IMR-90 (cell line): Measurements from ENCODE around the gene ASIC2. TPM values are rescaled to one million over a fixed set of nuclear protein-coding genes. Genes with fewer than 3 reads are reported as not detected.

Source experiments
- ATAC-seq: fragments of 200-7000 bp; cut with Tn5 transposase; 2 replicates; pipeline ENCODE4 v1.9.1; 2020; ENCODE audit warnings: low read depth, mild to moderate bottlenecking, moderate library complexity
- BruUV-seq: library from RNA; stranded (reverse); fragments of 400-500 nt; replicated peaks from 2 replicates; lab custom pipeline; 2021; lab: Mats Ljungman, UMichigan
- CTCF ChIA-PET: fragments of 300-600 bp; formaldehyde crosslinking; extraction: SDS; loops from one replicate; lab custom pipeline; 2021; ENCODE audit warnings: antibody characterized with exemption; lab: Yijun Ruan, JAX
- POLR2A ChIA-PET: fragments of 300-600 bp; sonication (Branson Sonifier 250); formaldehyde crosslinking; loops from one replicate; lab custom pipeline; 2022; ENCODE audit warnings: antibody characterized with exemption; ENCODE audit not compliant: unreplicated experiment; lab: Charles Lee
- DNase-seq: peaks from one replicate; pipeline ENCODE4 v3.0.0; 2013
- H2AFZ ChIP-seq: replicated peaks from 2 replicates; pipeline ENCODE3; 2013; ENCODE audit warnings: low read length, mild to moderate bottlenecking; ENCODE audit not compliant: poor library complexity
- H2AK5ac ChIP-seq: 2 replicates; pipeline ENCODE4 v1.6.1; 2013; ENCODE audit warnings: low read depth, low read length, inconsistent platforms
- H2AK9ac ChIP-seq: replicated peaks from 2 replicates; pipeline ENCODE3; 2013; ENCODE audit warnings: mild to moderate bottlenecking, low read depth, low read length, moderate library complexity; ENCODE audit not compliant: poor library complexity
- H2BK120ac ChIP-seq: 2 replicates; pipeline ENCODE4 v1.6.1; 2013; ENCODE audit warnings: low read depth, low read length, inconsistent platforms
- H2BK15ac ChIP-seq: 3 replicates; pipeline ENCODE4 v1.6.1; 2013; ENCODE audit warnings: low read depth, low read length, inconsistent platforms
- H2BK20ac ChIP-seq: 2 replicates; pipeline ENCODE4 v1.6.1; 2013; ENCODE audit warnings: low read depth, mild to moderate bottlenecking, inconsistent platforms, low read length, moderate library complexity
- H2BK5ac ChIP-seq: 2 replicates; pipeline ENCODE4 v1.6.1; 2013; ENCODE audit warnings: mild to moderate bottlenecking, low read depth, low read length, inconsistent platforms; ENCODE audit not compliant: poor library complexity, severe bottlenecking
- H3K14ac ChIP-seq: replicated peaks from 2 replicates; pipeline ENCODE4 v1.6.1; 2013; ENCODE audit warnings: low read depth, low read length, inconsistent platforms
- H3K18ac ChIP-seq: 2 replicates; pipeline ENCODE4 v1.6.1; 2013; ENCODE audit warnings: low read depth, low read length, control low read depth
- H3K23ac ChIP-seq: 2 replicates; pipeline ENCODE4 v1.6.1; 2013; ENCODE audit warnings: low read depth, low read length, inconsistent platforms
- H3K27ac ChIP-seq: 2 replicates; pipeline ENCODE4 v1.5.1; 2013; ENCODE audit warnings: mild to moderate bottlenecking, control low read depth, low read length; ENCODE audit not compliant: insufficient read depth
- H3K27me3 ChIP-seq: 2 replicates; pipeline ENCODE4 v1.6.1; 2013; ENCODE audit warnings: low read length; ENCODE audit not compliant: control insufficient read depth, insufficient read depth
- H3K36me3 ChIP-seq: 2 replicates; pipeline ENCODE4 v1.6.1; 2013; ENCODE audit warnings: low read length, mixed read lengths; ENCODE audit not compliant: control insufficient read depth, insufficient read depth
- H3K4ac ChIP-seq: 2 replicates; pipeline ENCODE4 v1.6.1; 2013; ENCODE audit warnings: low read depth, low read length, inconsistent platforms
- H3K4me1 ChIP-seq: 2 replicates; pipeline ENCODE4 v1.6.1; 2013; ENCODE audit warnings: low read length, mixed read lengths; ENCODE audit not compliant: control insufficient read depth, insufficient read depth
- H3K4me2 ChIP-seq: 2 replicates; pipeline ENCODE4 v1.6.1; 2013; ENCODE audit warnings: low read depth, mild to moderate bottlenecking, control low read depth, low read length, moderate library complexity
- H3K4me3 ChIP-seq: 2 replicates; pipeline ENCODE4 v1.5.1; 2013; ENCODE audit warnings: low read depth, mild to moderate bottlenecking, control low read depth, low read length, moderate library complexity; ENCODE audit not compliant: insufficient read depth
- H3K56ac ChIP-seq: 2 replicates; pipeline ENCODE4 v1.6.1; 2013; ENCODE audit warnings: low read length, inconsistent platforms; ENCODE audit not compliant: insufficient read depth; ENCODE audit errors: extremely low read depth
- H3K79me1 ChIP-seq, 2 experiments: 2 replicates each; pipeline ENCODE4 v1.6.1; 2013; ENCODE audit warnings: low read length in 2 of 2, inconsistent platforms in 1 of 2, low read depth in 1 of 2
- H3K9ac ChIP-seq: 2 replicates; pipeline ENCODE4 v1.6.1; 2013; ENCODE audit warnings: low read depth, low read length, control low read depth
- H3K9me1 ChIP-seq: 2 replicates; pipeline ENCODE4 v1.6.1; 2013; ENCODE audit warnings: low read length, inconsistent platforms; ENCODE audit not compliant: insufficient read depth
- H3K9me3 ChIP-seq: 2 replicates; pipeline ENCODE4 v1.6.1; 2013; ENCODE audit warnings: low read length; ENCODE audit not compliant: control insufficient read depth, insufficient read depth
- H4K20me1 ChIP-seq: 2 replicates; pipeline ENCODE4 v1.6.1; 2013; ENCODE audit warnings: low read length, inconsistent platforms; ENCODE audit not compliant: insufficient read depth
- H4K5ac ChIP-seq: 2 replicates; pipeline ENCODE4 v1.6.1; 2013; ENCODE audit warnings: mild to moderate bottlenecking, low read depth, low read length, control low read depth
- H4K8ac ChIP-seq, 2 experiments: 2 replicates each; pipeline ENCODE4 v1.6.1; 2013; ENCODE audit warnings: low read depth in 2 of 2, low read length in 2 of 2, control low read depth in 1 of 2, inconsistent platforms in 1 of 2
- H4K91ac ChIP-seq: 2 replicates; pipeline ENCODE4 v1.6.1; 2013; ENCODE audit warnings: low read depth, low read length, inconsistent platforms; ENCODE audit not compliant: insufficient read depth
- BHLHE40 ChIP-seq: fragments of 150-350 bp; IDR thresholded peaks from 2 replicates; pipeline ENCODE4 v1.6.1; 2016; ENCODE audit warnings: mild to moderate bottlenecking, low read depth, low read length
- CHD1 ChIP-seq: IDR thresholded peaks from 2 replicates; pipeline ENCODE4 v1.6.1; 2012; ENCODE audit warnings: low read depth, low read length, improper control_type of control experiment
- MAFK ChIP-seq: IDR thresholded peaks from 2 replicates; pipeline ENCODE4 v1.6.1; 2012; ENCODE audit warnings: low read depth, low read length, improper control_type of control experiment
- MAZ ChIP-seq: IDR thresholded peaks from 2 replicates; pipeline ENCODE4 v1.6.1; 2012; ENCODE audit warnings: low read depth, mild to moderate bottlenecking, low read length, improper control_type of control experiment, moderate library complexity, borderline replicate concordance
- MXI1 ChIP-seq: IDR thresholded peaks from 2 replicates; pipeline ENCODE4 v1.6.1; 2012; ENCODE audit warnings: low read depth, mild to moderate bottlenecking, low read length, moderate library complexity, borderline replicate concordance
- NFE2L2 ChIP-seq: fragments of 150-350 bp; IDR thresholded peaks from 2 replicates; pipeline ENCODE4 v1.6.1; 2016; ENCODE audit warnings: low read depth, mild to moderate bottlenecking, low read length
- RCOR1 ChIP-seq: IDR thresholded peaks from 2 replicates; pipeline ENCODE4 v1.6.1; 2012; ENCODE audit warnings: mild to moderate bottlenecking, low read length, improper control_type of control experiment; ENCODE audit not compliant: insufficient replicate concordance
- SMC3 ChIP-seq: fragments of 150-350 bp; IDR thresholded peaks from 2 replicates; pipeline ENCODE4 v1.6.1; 2016; ENCODE audit warnings: low read depth, mild to moderate bottlenecking, antibody characterized with exemption, low read length, moderate library complexity
- WGBS, 2 experiments: methylation state at CpG; one replicate each; pipeline versions ENCODE4 v1.1.5 to v1.1.7; 2013; ENCODE audit warnings: missing lambda C conversion rate in 2 of 2; ENCODE audit not compliant: insufficient read length in 1 of 2; ENCODE audit errors: extremely low coverage in 2 of 2; 5-methylcytosine and 5-hydroxymethylcytosine counted together
- dilution Hi-C: fragments of 300-500 bp; cut with HindIII; formaldehyde crosslinking; loops from one replicate; pipeline ENCODE4 v1.14.3; 2018; ENCODE audit warnings: low sequenced_read_pairs; ENCODE audit not compliant: unreplicated experiment
- in situ Hi-C: fragments of 300-500 bp; cut with MboI; formaldehyde crosslinking; loops from 3 replicates; pipeline ENCODE4 v1.14.3; 2019; ENCODE audit warnings: low sequenced_read_pairs, inconsistent platforms, mixed read lengths
- intact Hi-C: fragments of 100-400 bp; cut with micrococcal nuclease; formaldehyde crosslinking; loops from 2 replicates; pipeline ENCODE4 v1.10.0; 2022
- polyA plus RNA-seq, 3 experiments: library from polyadenylated mRNA; depleted of rRNA; stranded (reverse); fragments of >200 nt; gene quantifications; 2 replicates each; pipeline ENCODE4 v1.2.3, GENCODE V29; 2012; ENCODE audit warnings: low replicate concordance in 1 of 3
- total RNA-seq: library from RNA; depleted of rRNA; stranded (reverse); fragments of >200 nt; gene quantifications from 2 replicates; pipeline ENCODE4 v1.2.3, GENCODE V29; 2012

ASIC2 gene
- total and polyA plus RNA-seq, 2 of the 4 experiments (the other 2 are of a cell fraction): under 0.01 to 0.15 TPM

- no peaks in the 10 kb centered on the region for H3K36me3 ChIP-seq
- WGBS, 2 experiments: no CpG with 5 or more reads among the region's 3 CpGs
These were observed 213.0 kb downstream of the ASIC2 start for GRCh38 chr17:33080091-33080490.

More at GRCh38 chr17:33080091-33080490, 213.0 kb downstream of the ASIC2 start:
- intact Hi-C loops: no loop called here
- TF ChIP-seq NFE2L2 (no peak), RCOR1 (no peak), MAFK (no peak), MAZ (no peak), CHD1 (no peak), BHLHE40 (no peak), MXI1 (no peak), SMC3 (no peak)
- H3K4me1 ChIP-seq: no peaks in the 10 kb centered on the region
- no peak overlapping the region for H3K56ac ChIP-seq
- no peaks in the 10 kb centered on the region for H4K20me1 ChIP-seq
- H3K14ac ChIP-seq: no peak overlapping the region
- no peaks in the 10 kb centered on the region for H3K9me3 ChIP-seq
- BruUV-seq: no TSS peak
- H4K91ac ChIP-seq: no peak overlapping the region
- no peak overlapping the region for H3K9ac ChIP-seq
- dilution Hi-C loops: no loop called here
- H3K27me3 ChIP-seq: no peaks in the 10 kb centered on the region
- H2BK15ac ChIP-seq: no peak overlapping the region
- DNase-seq (no peak), ATAC-seq (no peak)
- H2BK20ac ChIP-seq: no peak overlapping the region
- no peak overlapping the region for H4K8ac ChIP-seq
- H3K18ac ChIP-seq: no peak overlapping the region
- H3K27ac ChIP-seq: no peak overlapping the region
- no peak overlapping the region for H2BK120ac ChIP-seq
- ChIA-PET POLR2A (no interaction called here), CTCF (no interaction called here)
- H3K9me1 ChIP-seq: no peaks in the 10 kb centered on the region
- no peaks in the 10 kb centered on the region for H3K79me1 ChIP-seq
- H2AK9ac ChIP-seq: no peak overlapping the region
- H2AFZ ChIP-seq: no peak overlapping the region
- no peak overlapping the region for H3K4ac ChIP-seq
- no peak overlapping the region for H3K4me3 ChIP-seq
- H3K23ac ChIP-seq: no peak overlapping the region
- H2BK5ac ChIP-seq: no peak overlapping the region
- H2AK5ac ChIP-seq: no peak overlapping the region
- in situ Hi-C loops: loop anchor here (10.0 kb wide), 1 partner anchor 65 kb away; no protein-coding TSS in a partner anchor
- no peak overlapping the region for H4K5ac ChIP-seq
- no peak overlapping the region for H3K4me2 ChIP-seq
